ENCODE measurements around the gene SLMAP.

Gene SLMAP

DNA sequence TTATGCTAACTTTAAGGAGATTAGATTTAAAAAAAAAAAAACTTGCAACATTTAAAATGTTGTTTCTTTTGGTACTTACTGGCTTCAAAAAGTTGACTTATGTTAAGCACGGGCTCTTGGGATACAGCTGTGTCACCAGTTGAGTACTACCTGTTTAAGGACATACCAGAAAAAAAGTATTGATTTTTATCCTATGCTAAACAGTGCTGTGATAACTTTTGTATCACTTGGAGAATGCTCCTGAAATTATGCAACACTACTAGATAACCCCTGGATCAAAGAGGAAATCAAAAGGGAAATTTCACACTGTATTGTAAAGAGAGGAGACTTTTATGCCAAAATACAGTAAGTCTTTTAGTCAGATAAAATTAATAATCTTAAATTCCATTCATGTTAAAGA, 77.7 kb downstream of the SLMAP start:
- TF ChIP-seq CREB1 (IDR thresholded peaks at IDR 0.05; ENCODE audit: low read depth): no peak
- TF ChIP-seq FOXM1 (IDR thresholded peaks at IDR 0.05; ENCODE audit: borderline replicate concordance, low read depth): no peak
- TF ChIP-seq NFIC (IDR thresholded peaks at IDR 0.05): no peak
- TF ChIP-seq TAF1 (IDR thresholded peaks at IDR 0.05; ENCODE audit: low read depth): no peak
- TF ChIP-seq, protein P1, sequence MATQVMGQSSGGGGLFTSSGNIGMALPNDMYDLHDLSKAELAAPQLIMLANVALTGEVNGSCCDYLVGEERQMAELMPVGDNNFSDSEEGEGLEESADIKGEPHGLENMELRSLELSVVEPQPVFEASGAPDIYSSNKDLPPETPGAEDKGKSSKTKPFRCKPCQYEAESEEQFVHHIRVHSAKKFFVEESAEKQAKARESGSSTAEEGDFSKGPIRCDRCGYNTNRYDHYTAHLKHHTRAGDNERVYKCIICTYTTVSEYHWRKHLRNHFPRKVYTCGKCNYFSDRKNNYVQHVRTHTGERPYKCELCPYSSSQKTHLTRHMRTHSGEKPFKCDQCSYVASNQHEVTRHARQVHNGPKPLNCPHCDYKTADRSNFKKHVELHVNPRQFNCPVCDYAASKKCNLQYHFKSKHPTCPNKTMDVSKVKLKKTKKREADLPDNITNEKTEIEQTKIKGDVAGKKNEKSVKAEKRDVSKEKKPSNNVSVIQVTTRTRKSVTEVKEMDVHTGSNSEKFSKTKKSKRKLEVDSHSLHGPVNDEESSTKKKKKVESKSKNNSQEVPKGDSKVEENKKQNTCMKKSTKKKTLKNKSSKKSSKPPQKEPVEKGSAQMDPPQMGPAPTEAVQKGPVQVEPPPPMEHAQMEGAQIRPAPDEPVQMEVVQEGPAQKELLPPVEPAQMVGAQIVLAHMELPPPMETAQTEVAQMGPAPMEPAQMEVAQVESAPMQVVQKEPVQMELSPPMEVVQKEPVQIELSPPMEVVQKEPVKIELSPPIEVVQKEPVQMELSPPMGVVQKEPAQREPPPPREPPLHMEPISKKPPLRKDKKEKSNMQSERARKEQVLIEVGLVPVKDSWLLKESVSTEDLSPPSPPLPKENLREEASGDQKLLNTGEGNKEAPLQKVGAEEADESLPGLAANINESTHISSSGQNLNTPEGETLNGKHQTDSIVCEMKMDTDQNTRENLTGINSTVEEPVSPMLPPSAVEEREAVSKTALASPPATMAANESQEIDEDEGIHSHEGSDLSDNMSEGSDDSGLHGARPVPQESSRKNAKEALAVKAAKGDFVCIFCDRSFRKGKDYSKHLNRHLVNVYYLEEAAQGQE (IDR thresholded peaks at IDR 0.05; ENCODE audit: low read depth): no peak
- TF ChIP-seq, protein P2, sequence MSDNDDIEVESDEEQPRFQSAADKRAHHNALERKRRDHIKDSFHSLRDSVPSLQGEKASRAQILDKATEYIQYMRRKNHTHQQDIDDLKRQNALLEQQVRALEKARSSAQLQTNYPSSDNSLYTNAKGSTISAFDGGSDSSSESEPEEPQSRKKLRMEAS (IDR thresholded peaks at IDR 0.05): no peak
- TF ChIP-seq EGR1 (IDR thresholded peaks at IDR 0.05): no peak
- TF ChIP-seq TEAD4 (IDR thresholded peaks at IDR 0.05): no peak
- no peak for TF ChIP-seq YY1 (IDR thresholded peaks at IDR 0.05; ENCODE audit: low read depth)
- TF ChIP-seq, protein P3, sequence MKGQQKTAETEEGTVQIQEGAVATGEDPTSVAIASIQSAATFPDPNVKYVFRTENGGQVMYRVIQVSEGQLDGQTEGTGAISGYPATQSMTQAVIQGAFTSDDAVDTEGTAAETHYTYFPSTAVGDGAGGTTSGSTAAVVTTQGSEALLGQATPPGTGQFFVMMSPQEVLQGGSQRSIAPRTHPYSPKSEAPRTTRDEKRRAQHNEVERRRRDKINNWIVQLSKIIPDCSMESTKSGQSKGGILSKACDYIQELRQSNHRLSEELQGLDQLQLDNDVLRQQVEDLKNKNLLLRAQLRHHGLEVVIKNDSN (IDR thresholded peaks at IDR 0.05): no peak
- no peak for TF ChIP-seq RAD21 (IDR thresholded peaks at IDR 0.05; ENCODE audit: low read depth)
- no peak for TF ChIP-seq ZBTB7A (IDR thresholded peaks at IDR 0.05; ENCODE audit: low read depth)
- no peak for TF ChIP-seq TCF12 (IDR thresholded peaks at IDR 0.05; ENCODE audit: low read depth)
- no peak for TF ChIP-seq EP300 (IDR thresholded peaks at IDR 0.05; ENCODE audit: borderline replicate concordance)
- TF ChIP-seq CEBPB (IDR thresholded peaks at IDR 0.05): no peak

- TF ChIP-seq, protein P1 (IDR thresholded peaks at IDR 0.05; ENCODE audit: low read depth): no peak
- no peak for TF ChIP-seq ZBTB7A (IDR thresholded peaks at IDR 0.05; ENCODE audit: low read depth)
- no peak for TF ChIP-seq EGR1 (IDR thresholded peaks at IDR 0.05)
- no peak for TF ChIP-seq EP300 (IDR thresholded peaks at IDR 0.05; ENCODE audit: borderline replicate concordance)
- no peak for TF ChIP-seq CEBPB (IDR thresholded peaks at IDR 0.05)
Measured at GRCh38 chr3:57837686-57838085, 81.6 kb downstream of the SLMAP start.

DNA sequence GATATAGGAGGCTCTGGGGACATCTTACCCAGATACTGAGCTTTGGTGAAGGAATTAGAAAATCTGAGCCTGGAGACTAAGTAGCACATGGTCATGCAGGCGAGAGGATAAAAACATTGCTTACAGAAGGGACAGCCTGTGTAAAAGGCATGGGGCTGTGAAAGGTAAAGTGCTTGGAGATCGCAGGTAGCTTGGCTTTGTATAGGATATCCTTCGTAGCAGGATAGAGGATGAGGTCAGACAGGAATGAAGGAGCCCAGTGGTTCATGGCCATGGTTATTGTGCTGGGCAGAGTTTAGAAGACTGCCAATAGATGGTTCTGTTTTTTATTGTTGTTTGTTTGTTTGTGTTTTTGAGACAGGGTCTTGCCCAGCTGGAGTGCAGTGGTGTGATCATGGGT, 82.5 kb downstream of the SLMAP start:
- TF ChIP-seq TEAD4 (IDR thresholded peaks at IDR 0.05) (no peak), EP300 (IDR thresholded peaks at IDR 0.05; ENCODE audit: borderline replicate concordance) (no peak), NFIC (IDR thresholded peaks at IDR 0.05) (no peak), CEBPB (IDR thresholded peaks at IDR 0.05) (no peak), YY1 (IDR thresholded peaks at IDR 0.05; ENCODE audit: low read depth) (no peak), ZBTB7A (IDR thresholded peaks at IDR 0.05; ENCODE audit: low read depth) (no peak)
- TF ChIP-seq, protein P1 (IDR thresholded peaks at IDR 0.05; ENCODE audit: low read depth): no peak

- TF ChIP-seq YY1 (IDR thresholded peaks at IDR 0.05; ENCODE audit: low read depth) (no peak), TEAD4 (IDR thresholded peaks at IDR 0.05) (no peak), EGR1 (IDR thresholded peaks at IDR 0.05) (no peak), ZBTB7A (IDR thresholded peaks at IDR 0.05; ENCODE audit: low read depth) (no peak), CREB1 (IDR thresholded peaks at IDR 0.05; ENCODE audit: low read depth) (no peak), TCF12 (IDR thresholded peaks at IDR 0.05; ENCODE audit: low read depth) (no peak), NFIC (IDR thresholded peaks at IDR 0.05) (no peak), TAF1 (IDR thresholded peaks at IDR 0.05; ENCODE audit: low read depth) (no peak), FOXM1 (IDR thresholded peaks at IDR 0.05; ENCODE audit: borderline replicate concordance, low read depth) (no peak), CEBPB (IDR thresholded peaks at IDR 0.05) (no peak), EP300 (IDR thresholded peaks at IDR 0.05; ENCODE audit: borderline replicate concordance) (no peak), RAD21 (IDR thresholded peaks at IDR 0.05; ENCODE audit: low read depth) (no peak)
- TF ChIP-seq, protein P1 (IDR thresholded peaks at IDR 0.05; ENCODE audit: low read depth): no peak
- TF ChIP-seq, protein P3 (IDR thresholded peaks at IDR 0.05): no peak
- TF ChIP-seq, protein P2 (IDR thresholded peaks at IDR 0.05): no peak
Measured at GRCh38 chr3:57840473-57840872, 84.4 kb downstream of the SLMAP start.
